Measurements from ENCODE around the gene PRTN3. TPM values are rescaled to one million over a fixed set of nuclear protein-coding genes. Genes with fewer than 3 reads are reported as not detected.
"Not testable (repeated sequence)": the region's sequence is repeated elsewhere in the genome, so short reads cannot be mapped to it uniquely, and the experiment has no call there.

Gene PRTN3
- total RNA-seq, 4 donors from 2014 or later, result not detected

- WGBS, 2 donors, result 57 to 82% methylated on average over 10 to 33 of the region's 38 CpGs
Observed at GRCh38 chr19:831407-832369, 9.1 kb upstream of the PRTN3 start.

GRCh38 chr19:834216-834615 is 6.6 kb upstream of the PRTN3 start:
- no peak for DNase-seq
- Histone ChIP-seq H3K9me3 (no peaks in the 10 kb centered on the region), H3K27ac (no peak overlapping the region), H3K36me3 (no peaks in the 10 kb centered on the region), H3K4me1 (no peaks in the 10 kb centered on the region), H3K27me3 (no peaks in the 10 kb centered on the region), H3K4me3 (replicated peaks in 1 of 3) (no peak overlapping the region)
- intact Hi-C loops (cut with DNase I), result no loop called here
- WGBS, 2 donors, result 69 to 80% methylated on average over 21 to 24 of the region's 24 CpGs
- TF ChIP-seq POLR2A (IDR thresholded peaks at IDR 0.05) (no peak), CTCF (IDR thresholded peaks at IDR 0.05) (no peak)

More at GRCh38 chr19:831407-832369, 9.1 kb upstream of the PRTN3 start:
- H3K4me1 ChIP-seq, result no peaks in the 10 kb centered on the region
- intact Hi-C loops (cut with DNase I), result no loop called here
- no peak for TF ChIP-seq POLR2A (IDR thresholded peaks at IDR 0.05)
- no peak overlapping the region for H3K27ac ChIP-seq
- no peaks in the 10 kb centered on the region for H3K36me3 ChIP-seq
- no peak overlapping the region for H3K4me3 ChIP-seq (replicated peaks in 1 of 3)
- peak in 1 of 2 donors; percentile 21 for DNase-seq
- H3K27me3 ChIP-seq, result no peaks in the 10 kb centered on the region
- no peaks in the 10 kb centered on the region for H3K9me3 ChIP-seq

GRCh38 chr19:835210-835810 is 5.5 kb upstream of the PRTN3 start:
- Histone ChIP-seq H3K4me3 (replicated peaks in 1 of 3) (no peak overlapping the region), H3K27me3 (no peaks in the 10 kb centered on the region), H3K4me1 (no peaks in the 10 kb centered on the region), H3K9me3 (no peaks in the 10 kb centered on the region), H3K27ac (no peak overlapping the region), H3K36me3 (no peaks in the 10 kb centered on the region)
- intact Hi-C loops (cut with DNase I), result no loop called here
- WGBS, 2 donors, result 77% methylated on average over 28 to 33 of the region's 36 CpGs
- TF ChIP-seq POLR2A (IDR thresholded peaks at IDR 0.05) (no peak), CTCF (IDR thresholded peaks at IDR 0.05) (no peak)
- no peak for DNase-seq

GRCh38 chr19:842802-843179 is 2.0 kb downstream of the PRTN3 start:
- H3K27ac ChIP-seq; intact Hi-C loops (cut with DNase I); H3K27me3 ChIP-seq; H3K9me3 ChIP-seq; DNase-seq; H3K36me3 ChIP-seq; H3K4me3 ChIP-seq (replicated peaks in 1 of 3): not testable (repeated sequence)
- H3K4me1 ChIP-seq, result peaks cover 12 to 14% of the 10 kb centered on the region in 2 donors
- 80 to 89% methylated on average over 7 of the region's 7 CpGs for WGBS, 2 donors

GRCh38 chr19:843180-843835 is 2.5 kb downstream of the PRTN3 start:
- intact Hi-C loops (cut with DNase I), result no loop called here
- peak in 1 of 2 donors; percentile 46 for DNase-seq
- Histone ChIP-seq H3K36me3 (no peaks in the 10 kb centered on the region), H3K4me1 (peaks cover 14 to 17% of the 10 kb centered on the region in 2 donors), H3K27me3 (no peaks in the 10 kb centered on the region), H3K4me3 (replicated peaks in 1 of 3) (peak overlapping the region in 1 of 3 donors; percentile 5), H3K9me3 (no peaks in the 10 kb centered on the region), H3K27ac (no peak overlapping the region)
- TF ChIP-seq POLR2A (IDR thresholded peaks at IDR 0.05) (no peak), CTCF (IDR thresholded peaks at IDR 0.05) (no peak)
- 0 to 50% methylated on average over 2 to 5 of the region's 46 CpGs for WGBS, 2 donors
